ENCODE data around the gene PTPRM.
A peak's percentile ranks its signal among the peaks of the same experiment; 100 is the strongest.
"Not testable (repeated sequence)": the region's sequence is repeated elsewhere in the genome, so short reads cannot be mapped to it uniquely, and the experiment has no call there.

Gene PTPRM

GRCh38 chr18:8019600-8019999, 452.5 kb downstream of the PTPRM start:
- DNase-seq: no peak

DNA sequence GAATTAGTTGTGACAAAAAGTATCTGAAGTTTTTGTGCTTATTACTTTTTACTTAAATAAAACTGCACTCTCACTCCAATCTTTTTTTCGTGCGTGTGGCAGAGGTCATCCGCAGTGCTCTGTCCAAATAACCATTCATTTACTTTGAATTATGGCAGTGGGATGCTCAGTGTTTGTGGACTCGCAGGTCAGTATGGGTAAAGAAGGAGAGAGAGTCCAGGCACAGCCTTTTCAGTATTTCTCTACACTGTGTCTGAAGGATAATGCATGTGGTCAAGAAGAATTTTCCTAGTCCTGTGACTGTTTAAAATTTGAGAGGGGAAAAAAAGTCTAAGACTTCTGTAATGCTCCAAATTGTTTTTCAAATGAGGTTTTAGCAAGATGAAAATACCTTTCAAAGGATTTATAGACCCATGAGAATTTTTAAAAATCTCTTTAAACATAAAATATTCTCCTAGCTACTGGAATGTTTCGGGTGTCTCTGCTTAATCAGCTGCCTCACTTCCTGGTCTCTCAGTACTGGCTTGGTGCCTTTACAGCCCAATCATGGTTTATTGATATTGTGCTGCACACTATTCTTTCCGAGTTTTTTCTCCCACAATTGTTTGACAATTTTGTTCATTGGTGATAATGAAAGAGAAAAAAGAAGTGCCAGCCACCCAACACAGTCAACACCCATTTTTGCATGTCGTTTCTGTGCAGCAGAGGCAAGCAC, 453.2 kb downstream of the PTPRM start:
- DNase-seq: no peak

DNA sequence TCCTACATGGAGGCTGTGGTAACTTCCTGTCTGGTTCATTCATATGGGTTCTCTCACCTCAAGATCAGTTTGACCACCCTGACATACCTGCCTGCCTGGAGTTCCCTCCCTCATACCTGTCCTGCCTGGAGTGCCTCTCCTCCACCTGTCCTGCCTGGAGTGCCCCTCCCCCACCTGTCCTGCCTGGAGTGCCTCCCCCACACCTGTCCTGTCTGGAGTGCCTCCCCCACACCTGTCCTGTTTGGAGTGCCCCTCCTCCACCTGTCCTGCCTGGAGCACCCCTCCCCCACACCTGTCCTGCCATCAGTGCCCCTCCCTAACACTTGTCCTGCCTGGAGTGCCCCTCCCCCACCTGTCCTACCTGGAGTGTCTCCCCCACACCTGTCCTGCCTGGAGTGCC, 461.9 kb downstream of the PTPRM start:
- no peak for DNase-seq

- DNase-seq: no peak
These were observed 462.6 kb downstream of the PTPRM start for GRCh38 chr18:8029731-8030130.

GRCh38 chr18:8030201-8030600, 463.1 kb downstream of the PTPRM start:
- DNase-seq: no peak

DNA sequence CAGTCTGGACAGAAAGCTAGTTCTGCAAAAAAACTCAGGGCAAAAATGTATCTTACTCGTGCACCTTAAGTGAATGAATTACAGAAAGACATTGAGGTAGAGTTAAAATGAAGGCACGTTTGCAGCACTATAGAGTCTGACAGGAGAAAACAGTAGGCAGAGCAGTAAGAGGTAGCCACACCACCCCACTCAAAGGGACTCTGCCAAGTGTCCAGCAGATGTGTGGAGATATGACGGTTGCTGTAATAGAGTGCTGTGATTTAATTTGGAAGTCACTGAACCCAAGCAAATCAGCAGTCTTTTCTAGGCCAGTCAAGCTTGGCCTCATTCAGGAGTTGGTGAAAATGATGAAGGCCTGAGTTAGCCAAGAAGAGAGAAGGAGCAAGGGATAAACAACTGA, 464.4 kb downstream of the PTPRM start:
- no peak for DNase-seq

GRCh38 chr18:8034674-8035073, 467.6 kb downstream of the PTPRM start:
- DNase-seq: no peak

GRCh38 chr18:8036551-8036950, 469.4 kb downstream of the PTPRM start:
- no peak for DNase-seq

DNA sequence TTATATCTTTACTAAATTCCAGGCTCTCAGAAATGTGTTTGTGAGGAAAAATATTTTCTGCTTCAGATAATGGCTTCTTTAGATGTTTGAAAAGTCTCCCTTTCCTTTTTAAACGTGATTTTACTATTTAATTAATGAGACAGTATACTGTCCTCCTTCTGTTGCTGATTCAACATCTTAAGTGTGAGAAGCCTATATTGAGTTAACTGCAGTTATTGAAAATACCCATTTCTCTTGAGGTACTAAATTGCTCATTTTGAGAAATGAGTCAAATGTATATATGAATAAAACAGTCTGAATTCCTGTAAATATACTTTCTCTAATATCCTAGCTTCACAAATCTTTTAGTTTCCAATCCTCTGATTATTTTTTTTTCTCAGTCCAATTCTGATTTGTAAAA, 470.2 kb downstream of the PTPRM start:
- DNase-seq: no peak

DNA sequence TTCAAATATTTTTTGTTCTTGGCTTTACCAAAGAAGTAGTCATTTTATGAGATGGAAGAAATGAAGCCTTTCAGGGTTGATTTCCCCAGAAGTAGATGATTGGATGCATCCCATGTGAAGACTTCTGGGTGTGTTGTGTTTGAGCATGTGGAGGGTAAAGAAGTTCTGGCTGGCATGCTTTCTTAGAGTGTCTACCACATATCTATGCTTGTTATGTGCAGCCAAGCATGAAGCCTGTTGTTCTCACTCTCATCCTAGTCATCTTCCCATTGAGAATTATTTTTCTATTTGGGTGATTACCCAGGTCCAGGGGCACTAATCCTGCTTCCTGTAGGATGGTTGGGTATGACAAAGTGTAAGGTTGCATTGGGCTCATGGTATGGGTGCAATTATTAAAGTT, 472.9 kb downstream of the PTPRM start:
- no peak for DNase-seq

GRCh38 chr18:8041526-8042111, 474.5 kb downstream of the PTPRM start:
- no peak for DNase-seq

DNA sequence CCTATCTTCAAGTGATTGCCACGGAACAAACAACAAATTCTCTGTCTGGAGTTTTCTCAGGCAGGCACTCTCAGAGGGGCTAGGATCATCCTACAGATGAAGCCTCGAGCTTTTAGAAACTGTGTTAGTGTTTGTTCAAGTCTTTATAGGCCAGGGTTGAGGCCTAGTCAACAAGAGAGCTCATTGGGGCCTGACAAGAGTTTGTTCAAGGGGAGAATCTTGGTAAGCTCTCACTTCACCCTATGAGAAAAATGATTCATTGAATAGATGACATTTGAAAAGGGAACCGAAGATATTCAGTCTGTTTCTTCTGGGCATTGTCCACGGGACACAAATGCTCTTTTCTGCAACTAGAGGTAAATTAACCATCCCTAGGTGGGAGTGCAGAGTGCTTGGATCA, 476.9 kb downstream of the PTPRM start:
- DNase-seq: no peak

GRCh38 chr18:8045160-8045883, 478.2 kb downstream of the PTPRM start:
- no peak for DNase-seq

DNA sequence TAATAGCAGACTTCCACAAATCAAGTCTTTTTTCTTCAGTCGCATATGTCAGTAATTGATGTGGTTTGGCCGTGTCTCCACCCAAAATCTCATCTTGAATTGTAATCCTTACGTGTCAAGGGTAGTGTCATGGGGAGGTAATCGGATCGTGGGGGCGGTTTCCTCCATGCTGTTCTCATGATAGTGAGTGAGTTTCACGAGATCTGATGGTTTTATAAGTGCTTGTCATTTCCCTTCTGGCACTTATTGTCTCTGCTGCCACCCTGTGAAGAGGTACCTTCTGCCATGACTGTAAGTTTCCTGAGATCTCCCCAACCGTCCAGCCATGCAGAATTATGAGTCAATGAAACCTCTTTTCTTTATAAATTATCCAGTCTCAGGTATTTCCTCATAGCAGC, 478.8 kb downstream of the PTPRM start:
- peak; percentile 39 for DNase-seq

- no peak for DNase-seq
These were observed 479.3 kb downstream of the PTPRM start for GRCh38 chr18:8046441-8046840.

- no peak for DNase-seq
These were observed 482.0 kb downstream of the PTPRM start for GRCh38 chr18:8049147-8049546.

GRCh38 chr18:8050616-8051329, 483.7 kb downstream of the PTPRM start:
- no peak for DNase-seq

DNA sequence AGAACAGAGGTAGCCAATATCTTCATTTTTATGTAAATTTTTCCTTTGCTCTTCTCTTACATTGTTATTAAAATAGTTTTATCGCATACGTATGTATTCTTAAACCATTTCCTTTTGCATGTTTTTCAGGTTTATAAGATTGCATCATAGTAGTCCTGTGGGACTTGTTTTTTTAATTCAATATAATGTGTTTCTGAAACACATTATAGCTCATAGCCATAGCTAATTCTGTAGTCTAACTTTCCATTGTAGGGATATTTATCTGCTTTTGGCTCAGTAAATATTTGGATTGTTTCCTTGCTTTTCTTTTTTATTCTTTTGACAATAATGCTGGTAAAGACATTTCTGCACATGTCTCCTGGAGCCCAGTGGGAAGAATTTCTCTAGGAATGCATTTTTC, 484.3 kb downstream of the PTPRM start:
- DNase-seq: no peak

DNA sequence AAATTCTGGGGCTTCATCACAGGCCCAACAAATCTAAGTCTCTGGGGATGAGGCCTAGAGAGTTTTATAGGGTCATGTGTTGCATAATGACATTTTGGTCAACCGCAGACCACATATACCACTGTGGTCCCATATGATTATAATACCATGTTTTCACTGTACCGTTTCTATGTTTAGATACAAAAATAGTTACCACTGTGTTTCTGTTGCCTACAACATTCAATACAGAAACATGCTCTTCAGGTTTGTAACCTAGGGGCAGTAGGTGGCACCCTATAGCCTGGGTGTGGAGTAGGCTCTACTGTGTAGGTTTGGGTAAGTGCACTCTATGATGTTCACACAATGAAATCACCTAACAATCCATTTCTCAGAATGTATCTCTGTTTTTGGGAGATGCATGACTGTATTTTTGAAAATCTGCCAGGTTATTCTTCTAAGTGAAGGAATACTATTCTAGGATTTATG, 485.2 kb downstream of the PTPRM start:
- DNase-seq: no peak

DNA sequence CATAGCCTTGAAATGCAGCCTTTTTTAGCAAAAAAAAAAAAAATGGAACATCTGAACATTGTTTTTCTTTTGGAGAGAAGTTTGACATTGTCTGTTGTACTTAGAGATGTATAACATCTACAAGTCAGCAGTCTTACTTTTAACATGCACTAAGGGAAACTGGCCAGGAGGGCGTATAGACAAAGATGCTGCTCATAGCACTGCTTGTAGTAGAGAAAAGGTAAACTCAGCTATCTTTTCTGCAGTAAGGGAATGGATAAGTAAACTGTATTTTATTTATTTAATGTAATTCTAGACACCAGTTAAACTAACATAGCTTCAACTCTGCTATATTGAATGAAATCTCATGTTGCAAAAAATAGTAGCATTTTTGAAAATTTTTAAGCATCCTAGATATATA, 489.6 kb downstream of the PTPRM start:
- no peak for DNase-seq

GRCh38 chr18:8063152-8063551, 496.0 kb downstream of the PTPRM start:
- DNase-seq: not testable (repeated sequence)

GRCh38 chr18:8063733-8064132, 496.6 kb downstream of the PTPRM start:
- no peak for DNase-seq

DNA sequence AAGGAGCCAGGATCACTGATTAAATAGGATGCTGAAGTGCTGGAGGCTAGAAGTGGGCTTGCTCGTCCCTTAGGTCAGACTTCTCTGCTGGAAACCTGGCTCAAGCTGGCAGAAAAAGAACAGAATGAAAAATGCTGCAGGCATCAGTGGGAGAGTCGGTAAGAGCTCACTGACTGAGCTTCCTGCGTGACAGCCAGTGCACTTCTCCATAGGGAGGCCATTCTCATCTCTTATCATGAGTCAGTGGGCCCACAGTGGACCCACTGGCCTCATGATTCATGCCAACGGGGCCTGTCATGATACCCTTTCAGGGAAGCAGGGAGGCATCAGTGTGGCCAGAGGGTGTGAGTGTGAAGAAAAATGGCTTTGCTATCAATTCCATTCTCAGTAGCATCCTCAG, 498.2 kb downstream of the PTPRM start:
- no peak for DNase-seq

GRCh38 chr18:8065773-8066172, 498.7 kb downstream of the PTPRM start:
- DNase-seq: no peak

Data from activated naive CD4-positive, alpha-beta T cell treated with anti-CD3 and anti-CD28 coated beads, Interleukin-2, amount 50 U/mL, for 16 hours (primary cell).